ENCODE measurements around the gene GP1BA.

The GP1BA gene

DNA sequence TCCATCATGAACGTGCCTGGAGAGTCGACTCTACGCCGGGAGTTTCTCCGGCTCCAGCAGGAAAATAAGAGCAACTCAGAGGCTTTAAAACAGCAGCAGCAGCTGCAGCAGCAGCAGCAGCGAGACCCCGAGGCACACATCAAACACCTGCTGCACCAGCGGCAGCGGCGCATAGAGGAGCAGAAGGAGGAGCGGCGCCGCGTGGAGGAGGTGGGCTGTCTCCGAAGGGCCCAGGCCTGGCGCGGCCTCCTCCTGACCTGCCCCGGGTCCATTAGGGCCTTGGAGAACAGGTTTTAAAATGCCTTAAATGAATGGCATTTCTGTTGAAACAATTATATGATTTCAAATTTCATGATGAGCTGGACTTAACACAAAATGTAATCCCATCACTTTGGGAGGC is 44.5 kb upstream of the GP1BA start:
- no peak overlapping the region for H3K4me3 ChIP-seq (ENCODE audit: low read depth, low read length)
- H3K36me3 ChIP-seq (ENCODE audit: control insufficient read depth in 2 of 2, insufficient read depth in 1 of 2, low read length in 2 of 2): peaks cover 34 to 82% of the 10 kb centered on the region in 2 experiments; a peak in 2 of 3 replicates
- POLR2A ChIA-PET: interaction anchor here (0.8 kb wide), 1 partner anchor 81 kb away, joined by 4 read pairs; the partner anchor contains the start of gene PLD2
- CTCF ChIA-PET: interaction anchor here (0.6 to 3.5 kb wide), 9 partner anchors 10 to 320 kb away, joined by 3 to 20 read pairs (median 4); partner anchors contain the start of genes ARRB2 and MED11
- H3K9me3 ChIP-seq (ENCODE audit: control insufficient read depth, insufficient read depth, low read depth, low read length): no peaks in the 10 kb centered on the region
- no peaks in the 10 kb centered on the region for H3K4me1 ChIP-seq (ENCODE audit: control insufficient read depth, insufficient read depth, low read length)
- no peak overlapping the region for H3K27ac ChIP-seq (ENCODE audit: extremely low read depth, low read depth, low read length)
- TF ChIP-seq, protein P1, sequence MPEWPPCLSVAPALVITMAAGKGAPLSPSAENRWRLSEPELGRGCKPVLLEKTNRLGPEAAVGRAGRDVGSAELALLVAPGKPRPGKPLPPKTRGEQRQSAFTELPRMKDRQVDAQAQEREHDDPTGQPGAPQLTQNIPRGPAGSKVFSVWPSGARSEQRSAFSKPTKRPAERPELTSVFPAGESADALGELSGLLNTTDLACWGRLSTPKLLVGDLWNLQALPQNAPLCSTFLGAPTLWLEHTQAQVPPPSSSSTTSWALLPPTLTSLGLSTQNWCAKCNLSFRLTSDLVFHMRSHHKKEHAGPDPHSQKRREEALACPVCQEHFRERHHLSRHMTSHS (tag by site-specific recombination; IDR thresholded peaks at IDR 0.05): no peak
- no peak for TF ChIP-seq GLIS2 (tag by site-specific recombination; IDR thresholded peaks at IDR 0.05)
- no peak for TF ChIP-seq ZNF248 (tag by site-specific recombination; IDR thresholded peaks at IDR 0.05)
- TF ChIP-seq, protein P2, sequence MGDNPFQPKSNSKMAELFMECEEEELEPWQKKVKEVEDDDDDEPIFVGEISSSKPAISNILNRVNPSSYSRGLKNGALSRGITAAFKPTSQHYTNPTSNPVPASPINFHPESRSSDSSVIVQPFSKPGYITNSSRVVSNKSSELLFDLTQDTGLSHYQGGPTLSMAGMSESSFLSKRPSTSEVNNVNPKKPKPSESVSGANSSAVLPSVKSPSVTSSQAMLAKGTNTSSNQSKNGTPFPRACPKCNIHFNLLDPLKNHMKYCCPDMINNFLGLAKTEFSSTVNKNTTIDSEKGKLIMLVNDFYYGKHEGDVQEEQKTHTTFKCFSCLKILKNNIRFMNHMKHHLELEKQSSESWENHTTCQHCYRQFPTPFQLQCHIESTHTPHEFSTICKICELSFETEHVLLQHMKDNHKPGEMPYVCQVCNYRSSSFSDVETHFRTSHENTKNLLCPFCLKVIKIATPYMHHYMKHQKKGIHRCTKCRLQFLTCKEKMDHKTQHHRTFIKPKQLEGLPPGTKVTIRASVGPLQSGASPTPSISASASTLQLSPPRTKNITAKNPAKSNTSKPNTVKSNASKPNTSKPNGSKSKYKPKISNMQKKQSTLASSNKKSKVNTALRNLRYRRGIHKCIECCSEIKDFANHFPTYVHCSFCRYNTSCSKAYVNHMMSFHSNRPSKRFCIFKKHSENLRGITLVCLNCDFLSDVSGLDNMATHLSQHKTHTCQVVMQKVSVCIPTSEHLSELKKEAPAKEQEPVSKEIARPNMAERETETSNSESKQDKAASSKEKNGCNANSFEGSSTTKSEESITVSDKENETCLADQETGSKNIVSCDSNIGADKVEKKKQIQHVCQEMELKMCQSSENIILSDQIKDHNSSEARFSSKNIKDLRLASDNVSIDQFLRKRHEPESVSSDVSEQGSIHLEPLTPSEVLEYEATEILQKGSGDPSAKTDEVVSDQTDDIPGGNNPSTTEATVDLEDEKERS (tag by site-specific recombination; IDR thresholded peaks at IDR 0.05): no peak
- TF ChIP-seq ZNF311 (tag by site-specific recombination; IDR thresholded peaks at IDR 0.05; ENCODE audit: borderline replicate concordance): no peak
- TF ChIP-seq ZBTB20 (tag by site-specific recombination; IDR thresholded peaks at IDR 0.05): no peak

DNA sequence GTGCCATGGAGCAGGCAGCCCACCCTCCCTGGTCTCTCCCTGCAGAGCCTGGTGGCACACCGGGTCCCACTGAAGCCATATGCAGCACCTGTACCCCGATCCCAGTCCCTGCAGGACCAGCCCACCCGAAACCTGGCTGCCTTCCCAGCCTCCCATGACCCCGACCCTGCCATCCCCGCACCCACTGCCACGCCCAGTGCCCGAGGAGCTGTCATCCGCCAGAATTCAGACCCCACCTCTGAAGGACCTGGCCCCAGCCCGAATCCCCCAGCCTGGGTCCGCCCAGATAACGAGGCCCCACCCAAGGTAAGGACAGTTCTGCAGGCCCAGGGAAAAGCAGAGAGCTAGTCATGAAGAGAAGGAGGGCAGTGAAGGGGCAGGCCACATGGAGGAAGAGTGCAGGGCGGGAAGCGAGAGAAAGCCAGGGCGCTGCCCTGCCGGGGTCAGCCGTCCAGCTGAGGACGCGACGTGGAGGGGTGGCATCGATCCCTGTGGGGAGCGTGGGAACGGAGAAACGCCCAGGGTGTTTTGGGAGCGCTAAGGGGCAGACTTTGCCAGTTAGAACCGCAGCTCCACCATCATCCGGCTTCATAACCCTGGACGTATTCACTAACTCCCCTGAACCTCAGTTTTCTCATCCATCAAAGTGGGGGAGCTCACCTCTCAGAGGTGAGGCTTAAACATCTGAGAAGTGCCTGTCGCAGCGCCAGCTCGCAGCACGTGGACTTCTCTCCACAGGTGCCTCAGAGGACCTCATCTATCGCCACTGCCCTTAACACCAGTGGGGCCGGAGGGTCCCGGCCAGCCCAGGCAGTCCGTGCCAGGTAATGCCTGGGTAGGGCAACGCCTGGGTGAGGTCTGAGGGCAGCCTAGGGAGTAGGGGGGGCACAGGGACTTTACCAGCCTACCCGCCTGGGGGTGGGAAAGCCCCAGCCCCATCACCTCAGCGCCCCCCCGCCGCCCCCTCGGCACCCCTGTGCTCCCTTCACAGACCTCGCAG is 40.4 kb upstream of the GP1BA start:
- CTCF ChIA-PET: interaction anchor here (0.6 to 2.1 kb wide), 9 partner anchors 10 to 372 kb away, joined by 3 to 7 read pairs (median 3); partner anchors contain the start of genes CHRNE and PSMB6
- Histone ChIP-seq H3K9me3 (ENCODE audit: control insufficient read depth, insufficient read depth, low read depth, low read length) (no peaks in the 10 kb centered on the region), H3K27ac (ENCODE audit: extremely low read depth, low read depth, low read length) (no peak overlapping the region), H3K36me3 (ENCODE audit: control insufficient read depth in 2 of 2, insufficient read depth in 1 of 2, low read length in 2 of 2) (peaks cover 17 to 90% of the 10 kb centered on the region in 2 experiments; a peak in 2 of 3 replicates), H3K4me3 (ENCODE audit: low read depth, low read length) (no peak overlapping the region), H3K4me1 (ENCODE audit: control insufficient read depth, insufficient read depth, low read length) (no peaks in the 10 kb centered on the region)
- TF ChIP-seq KLF8 (tag by site-specific recombination; IDR thresholded peaks at IDR 0.05) (0 out of 2 replicates have a peak, but pooled peaks have one; percentile 29), KLF1 (tag by site-specific recombination; IDR thresholded peaks at IDR 0.05) (peak; percentile 100)
- TF ChIP-seq, protein P3, sequence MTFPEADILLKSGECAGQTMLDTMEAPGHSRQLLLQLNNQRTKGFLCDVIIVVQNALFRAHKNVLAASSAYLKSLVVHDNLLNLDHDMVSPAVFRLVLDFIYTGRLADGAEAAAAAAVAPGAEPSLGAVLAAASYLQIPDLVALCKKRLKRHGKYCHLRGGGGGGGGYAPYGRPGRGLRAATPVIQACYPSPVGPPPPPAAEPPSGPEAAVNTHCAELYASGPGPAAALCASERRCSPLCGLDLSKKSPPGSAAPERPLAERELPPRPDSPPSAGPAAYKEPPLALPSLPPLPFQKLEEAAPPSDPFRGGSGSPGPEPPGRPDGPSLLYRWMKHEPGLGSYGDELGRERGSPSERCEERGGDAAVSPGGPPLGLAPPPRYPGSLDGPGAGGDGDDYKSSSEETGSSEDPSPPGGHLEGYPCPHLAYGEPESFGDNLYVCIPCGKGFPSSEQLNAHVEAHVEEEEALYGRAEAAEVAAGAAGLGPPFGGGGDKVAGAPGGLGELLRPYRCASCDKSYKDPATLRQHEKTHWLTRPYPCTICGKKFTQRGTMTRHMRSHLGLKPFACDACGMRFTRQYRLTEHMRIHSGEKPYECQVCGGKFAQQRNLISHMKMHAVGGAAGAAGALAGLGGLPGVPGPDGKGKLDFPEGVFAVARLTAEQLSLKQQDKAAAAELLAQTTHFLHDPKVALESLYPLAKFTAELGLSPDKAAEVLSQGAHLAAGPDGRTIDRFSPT (tag by site-specific recombination; IDR thresholded peaks at IDR 0.05): 0 out of 2 replicates have a peak, but pooled peaks have one; percentile 10
- TF ChIP-seq, protein P4, sequence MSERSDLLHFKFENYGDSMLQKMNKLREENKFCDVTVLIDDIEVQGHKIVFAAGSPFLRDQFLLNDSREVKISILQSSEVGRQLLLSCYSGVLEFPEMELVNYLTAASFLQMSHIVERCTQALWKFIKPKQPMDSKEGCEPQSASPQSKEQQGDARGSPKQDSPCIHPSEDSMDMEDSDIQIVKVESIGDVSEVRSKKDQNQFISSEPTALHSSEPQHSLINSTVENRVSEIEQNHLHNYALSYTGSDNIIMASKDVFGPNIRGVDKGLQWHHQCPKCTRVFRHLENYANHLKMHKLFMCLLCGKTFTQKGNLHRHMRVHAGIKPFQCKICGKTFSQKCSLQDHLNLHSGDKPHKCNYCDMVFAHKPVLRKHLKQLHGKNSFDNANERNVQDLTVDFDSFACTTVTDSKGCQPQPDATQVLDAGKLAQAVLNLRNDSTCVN (tag by site-specific recombination; optimal IDR thresholded peaks at IDR 0.05): no peak
- TF ChIP-seq, protein P5, sequence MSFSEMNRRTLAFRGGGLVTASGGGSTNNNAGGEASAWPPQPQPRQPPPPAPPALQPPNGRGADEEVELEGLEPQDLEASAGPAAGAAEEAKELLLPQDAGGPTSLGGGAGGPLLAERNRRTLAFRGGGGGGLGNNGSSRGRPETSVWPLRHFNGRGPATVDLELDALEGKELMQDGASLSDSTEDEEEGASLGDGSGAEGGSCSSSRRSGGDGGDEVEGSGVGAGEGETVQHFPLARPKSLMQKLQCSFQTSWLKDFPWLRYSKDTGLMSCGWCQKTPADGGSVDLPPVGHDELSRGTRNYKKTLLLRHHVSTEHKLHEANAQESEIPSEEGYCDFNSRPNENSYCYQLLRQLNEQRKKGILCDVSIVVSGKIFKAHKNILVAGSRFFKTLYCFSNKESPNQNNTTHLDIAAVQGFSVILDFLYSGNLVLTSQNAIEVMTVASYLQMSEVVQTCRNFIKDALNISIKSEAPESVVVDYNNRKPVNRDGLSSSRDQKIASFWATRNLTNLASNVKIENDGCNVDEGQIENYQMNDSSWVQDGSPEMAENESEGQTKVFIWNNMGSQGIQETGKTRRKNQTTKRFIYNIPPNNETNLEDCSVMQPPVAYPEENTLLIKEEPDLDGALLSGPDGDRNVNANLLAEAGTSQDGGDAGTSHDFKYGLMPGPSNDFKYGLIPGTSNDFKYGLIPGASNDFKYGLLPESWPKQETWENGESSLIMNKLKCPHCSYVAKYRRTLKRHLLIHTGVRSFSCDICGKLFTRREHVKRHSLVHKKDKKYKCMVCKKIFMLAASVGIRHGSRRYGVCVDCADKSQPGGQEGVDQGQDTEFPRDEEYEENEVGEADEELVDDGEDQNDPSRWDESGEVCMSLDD (tag by site-specific recombination; IDR thresholded peaks at IDR 0.05): no peak
- POLR2A ChIA-PET: no interaction called here

Data from HEK293 (cell line).